Glomerular visceral epithelial cell (primary cell): ENCODE data around the gene IGF2BP3.
"Not testable (repeated sequence)": the region's sequence is repeated elsewhere in the genome, so short reads cannot be mapped to it uniquely, and the experiment has no call there.

Source experiments
- DNase-seq: peaks from one replicate; pipeline ENCODE4 v3.0.0-alpha.2; 2016; ENCODE audit errors: extremely low spot score

IGF2BP3 gene

GRCh38 chr7:23341846-23342598, 128.3 kb downstream of the IGF2BP3 start:
- DNase-seq, result no peak

- DNase-seq, result no peak
Measured at GRCh38 chr7:23338863-23339262, 131.4 kb downstream of the IGF2BP3 start.

DNA sequence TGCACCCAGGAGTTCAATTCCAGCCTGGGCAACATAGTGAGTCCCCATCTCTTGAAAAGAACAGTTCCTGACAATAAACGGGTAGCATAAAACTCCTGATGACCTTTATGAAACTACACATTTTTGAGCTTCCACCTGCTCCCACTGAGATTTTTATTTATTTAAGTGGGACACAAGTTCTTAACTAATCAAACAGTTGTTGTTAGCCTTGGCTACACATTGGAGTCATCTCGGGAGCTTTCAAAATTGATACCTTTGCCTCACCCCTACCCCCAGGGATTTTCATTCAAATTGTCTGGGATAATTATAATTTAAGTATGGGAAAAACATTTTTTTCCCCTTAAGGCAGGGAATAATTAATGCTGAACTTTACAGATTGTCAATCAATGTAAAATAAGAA, 131.9 kb downstream of the IGF2BP3 start:
- DNase-seq, result no peak

GRCh38 chr7:23337374-23337773, 132.9 kb downstream of the IGF2BP3 start:
- no peak for DNase-seq

DNA sequence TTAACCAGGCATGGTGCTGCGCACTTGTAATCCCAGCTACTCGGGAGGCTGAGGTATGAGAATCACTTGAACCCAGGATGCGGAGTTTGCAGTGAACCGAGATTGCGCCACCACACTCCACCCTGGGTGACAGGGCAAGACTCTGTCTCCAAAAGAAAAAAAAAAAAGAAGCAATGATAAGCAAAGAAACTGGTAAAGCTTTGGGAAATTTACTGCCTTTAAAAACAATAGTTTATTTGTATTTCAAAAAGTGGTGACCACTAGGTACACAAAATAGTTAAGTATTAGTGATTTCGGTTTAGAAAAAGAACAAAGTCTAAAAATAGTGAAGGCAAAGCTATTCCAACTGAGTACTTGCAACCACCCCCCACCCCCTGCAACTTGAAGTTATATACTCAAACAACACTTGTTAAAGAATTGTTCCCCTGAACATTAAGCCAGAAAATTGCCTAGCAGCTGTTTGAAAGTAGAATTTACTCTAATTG, 133.4 kb downstream of the IGF2BP3 start:
- no peak for DNase-seq

DNA sequence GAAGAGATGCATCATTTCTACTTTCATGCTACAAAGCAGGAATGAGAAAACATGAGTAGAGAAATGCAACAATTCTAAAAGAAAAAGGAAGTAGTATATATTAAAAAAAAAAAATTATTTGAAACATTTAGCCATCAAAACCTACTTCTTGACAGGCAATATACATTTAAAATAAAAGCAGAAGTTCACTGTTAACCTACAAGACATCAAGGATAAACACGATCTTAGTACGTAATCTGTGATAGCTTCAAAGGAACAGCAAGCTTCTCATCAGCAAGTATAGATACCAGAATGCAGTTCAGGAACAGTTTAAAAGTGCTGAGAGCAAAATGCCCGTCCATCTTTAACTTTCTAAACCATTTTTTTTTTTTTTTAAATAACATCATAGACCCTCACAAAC, 134.2 kb downstream of the IGF2BP3 start:
- DNase-seq, result no peak

GRCh38 chr7:23335621-23336020, 134.7 kb downstream of the IGF2BP3 start:
- peak; percentile 20 for DNase-seq

DNA sequence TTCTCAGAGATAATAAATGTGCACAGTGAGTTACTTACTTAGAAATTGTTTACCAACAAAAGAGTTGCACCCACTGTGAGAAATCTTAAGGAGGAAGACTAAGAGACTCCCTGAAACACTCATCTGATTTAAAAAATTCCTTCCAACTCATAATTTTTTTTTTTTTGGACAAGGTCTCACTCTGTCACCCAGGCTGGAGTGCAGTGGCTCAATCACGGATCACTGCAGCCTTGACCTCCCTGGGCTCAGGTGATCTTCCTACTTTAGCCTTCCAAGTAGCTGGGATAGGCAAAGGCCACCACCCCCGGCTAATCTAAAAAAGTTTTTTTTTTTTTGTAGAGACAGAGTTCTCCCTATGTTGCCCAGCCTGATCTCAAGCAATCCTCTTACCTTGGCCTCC, 135.2 kb downstream of the IGF2BP3 start:
- peak; percentile 3 for DNase-seq

- peak; percentile 95 for DNase-seq
Measured at GRCh38 chr7:23334482-23335056, 135.7 kb downstream of the IGF2BP3 start.

DNA sequence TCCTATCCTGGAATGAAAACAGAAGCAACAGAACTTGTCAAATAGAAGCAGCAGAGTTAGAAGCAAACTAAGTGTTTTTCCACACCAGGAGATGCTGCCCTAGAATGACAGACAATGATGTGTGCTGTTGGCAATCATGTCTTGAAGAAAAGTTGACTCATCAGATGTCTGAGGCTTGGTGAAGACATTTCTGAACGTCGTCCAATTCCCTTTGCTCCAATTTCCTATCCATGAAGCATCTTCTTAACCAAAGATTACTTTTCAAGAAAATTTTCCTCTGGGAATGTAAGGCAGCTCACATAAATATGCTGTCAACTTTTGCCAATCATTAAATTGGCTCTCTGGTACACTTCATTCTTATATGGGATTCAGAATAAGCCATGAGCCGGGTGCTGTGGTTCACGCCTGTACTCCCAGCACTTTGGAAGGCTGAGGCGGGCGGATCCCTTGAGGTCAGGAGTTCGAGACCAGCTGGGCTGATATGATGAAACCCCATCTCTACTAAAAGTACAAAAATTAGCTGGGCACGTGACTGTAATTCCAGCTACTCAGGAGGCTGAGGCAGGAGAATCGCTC, 136.5 kb downstream of the IGF2BP3 start:
- peak; percentile 89 for DNase-seq

DNA sequence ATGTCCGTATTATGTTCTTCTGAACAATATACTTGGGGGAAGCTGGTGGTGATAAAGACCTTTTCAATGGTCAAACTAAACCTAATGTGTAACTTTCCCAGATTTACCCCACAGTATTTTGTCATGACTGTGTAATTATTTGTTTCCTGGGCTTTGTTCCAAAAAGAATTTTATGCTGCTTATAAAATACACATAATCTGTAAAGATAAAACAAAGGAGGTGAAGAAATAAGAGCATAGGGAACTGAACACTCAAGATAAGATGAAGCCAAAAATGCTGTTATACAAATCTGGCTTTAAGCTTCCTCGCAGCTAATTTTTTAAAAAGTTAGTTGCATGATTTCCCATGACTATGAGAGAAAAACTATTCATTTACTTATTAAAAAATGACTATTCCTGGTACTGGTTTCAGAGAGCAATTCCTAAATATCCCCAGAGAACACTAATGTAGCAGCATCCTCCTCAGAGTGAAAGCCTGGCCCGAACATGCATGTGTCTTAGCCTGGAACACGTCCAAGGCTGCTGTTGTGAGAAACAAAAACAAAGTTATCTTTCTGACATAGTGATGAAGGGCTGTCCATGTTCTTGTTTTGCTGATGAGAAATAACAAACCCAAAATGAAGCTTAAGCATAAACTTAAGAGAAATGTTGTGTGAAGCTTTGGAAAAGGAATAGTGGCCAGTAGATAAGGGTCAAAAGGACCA, 137.2 kb downstream of the IGF2BP3 start:
- DNase-seq, result peak; percentile 9

GRCh38 chr7:23332193-23332592, 138.1 kb downstream of the IGF2BP3 start:
- DNase-seq, result no peak

DNA sequence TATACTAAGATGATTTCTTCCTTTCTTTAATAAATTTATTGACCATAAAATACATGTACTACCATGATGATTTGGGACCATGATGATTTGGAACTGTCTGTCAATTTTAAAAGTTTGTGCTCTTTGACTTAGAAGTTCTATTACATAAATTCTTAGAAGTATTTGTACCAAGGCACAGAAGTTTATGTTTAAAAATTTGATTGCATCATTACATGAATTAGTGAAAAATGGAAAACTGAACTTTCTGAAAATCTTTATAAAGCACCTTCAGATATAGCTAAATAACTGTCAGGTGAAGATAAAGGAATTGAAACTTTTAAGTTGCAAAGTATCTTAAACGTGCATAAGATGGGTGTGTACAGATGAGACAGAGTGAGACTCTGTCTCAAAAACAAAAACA, 139.2 kb downstream of the IGF2BP3 start:
- DNase-seq, result no peak

- DNase-seq, result peak; percentile 11
Measured at GRCh38 chr7:23315366-23315765, 154.9 kb downstream of the IGF2BP3 start.

GRCh38 chr7:23312141-23312540, 158.2 kb downstream of the IGF2BP3 start:
- not testable (repeated sequence) for DNase-seq

DNA sequence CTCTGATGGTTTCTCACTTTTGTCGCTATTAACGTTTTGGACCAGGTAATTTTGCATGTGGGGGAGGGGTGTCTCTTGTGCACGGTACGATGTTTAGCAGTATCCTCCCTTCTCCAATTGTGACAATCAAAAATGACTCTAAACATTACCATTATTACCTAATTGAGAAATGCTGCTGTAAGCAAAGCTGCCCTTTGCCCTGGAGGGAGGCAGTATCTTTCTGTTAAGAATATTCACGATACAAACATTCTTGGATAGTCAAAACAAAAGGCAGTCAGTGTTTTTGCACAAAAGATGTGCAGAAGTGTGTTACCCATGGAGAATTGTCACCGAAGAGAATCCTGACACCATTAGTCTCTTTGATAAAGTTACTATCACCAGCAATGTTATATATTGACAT, 161.5 kb downstream of the IGF2BP3 start:
- DNase-seq, result no peak

- DNase-seq, result no peak
Measured at GRCh38 chr7:23306936-23307521, 163.3 kb downstream of the IGF2BP3 start.

- DNase-seq, result no peak
Measured at GRCh38 chr7:23299770-23300300, 170.5 kb downstream of the IGF2BP3 start.

GRCh38 chr7:23298885-23299769, 171.2 kb downstream of the IGF2BP3 start, which contains the start of gene MALSU1:
TSS of gene MALSU1 (plus strand) at chr7:23299339. CDS start at chr7:23299353, 14 bp downstream.
- peak; percentile 93 for DNase-seq

GRCh38 chr7:23298141-23298881, 172.0 kb downstream of the IGF2BP3 start:
- DNase-seq, result peak; percentile 29
